ENCODE data around the gene CAMK2D. TPM values are rescaled to one million over a fixed set of nuclear protein-coding genes. Genes with fewer than 3 reads are reported as not detected.

CAMK2D gene
- total RNA-seq, 6 donors from 2014 or later = 41.0 to 75.8 (median 51.9) TPM

DNA sequence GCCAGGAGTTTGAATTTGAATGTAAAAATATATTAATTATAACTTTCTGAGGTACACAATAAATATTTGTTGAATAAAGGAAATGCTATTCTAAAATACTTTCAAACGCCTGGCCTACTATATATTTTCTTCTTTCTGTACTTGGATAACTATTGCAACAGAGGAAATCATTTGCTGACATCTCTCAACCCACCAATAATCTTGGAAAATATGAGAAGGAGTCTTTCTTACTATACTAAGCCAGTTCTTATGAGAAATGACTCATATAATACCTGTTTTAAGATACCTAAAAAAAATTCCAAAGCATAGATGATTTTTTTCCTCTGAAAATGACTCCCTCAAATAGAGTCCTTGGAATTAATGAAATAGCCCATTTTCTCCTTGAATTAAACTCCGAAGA is 64.1 kb downstream of the CAMK2D start:
- Histone ChIP-seq H3K4me3 (no peak overlapping the region), H3K4me1 (peaks cover 0 to 8% (median 6%) of the 10 kb centered on the region in 4 donors), H3K9me3 (no peaks in the 10 kb centered on the region), H3K27me3 (no peaks in the 10 kb centered on the region), H3K27ac (no peak overlapping the region), H3K36me3 (no peaks in the 10 kb centered on the region)
- TF ChIP-seq POLR2A (IDR thresholded peaks at IDR 0.05) (no peak), POLR2AphosphoS5 (IDR thresholded peaks at IDR 0.05) (no peak), EP300 (IDR thresholded peaks at IDR 0.05) (no peak)
- TF ChIP-seq, protein P1, sequence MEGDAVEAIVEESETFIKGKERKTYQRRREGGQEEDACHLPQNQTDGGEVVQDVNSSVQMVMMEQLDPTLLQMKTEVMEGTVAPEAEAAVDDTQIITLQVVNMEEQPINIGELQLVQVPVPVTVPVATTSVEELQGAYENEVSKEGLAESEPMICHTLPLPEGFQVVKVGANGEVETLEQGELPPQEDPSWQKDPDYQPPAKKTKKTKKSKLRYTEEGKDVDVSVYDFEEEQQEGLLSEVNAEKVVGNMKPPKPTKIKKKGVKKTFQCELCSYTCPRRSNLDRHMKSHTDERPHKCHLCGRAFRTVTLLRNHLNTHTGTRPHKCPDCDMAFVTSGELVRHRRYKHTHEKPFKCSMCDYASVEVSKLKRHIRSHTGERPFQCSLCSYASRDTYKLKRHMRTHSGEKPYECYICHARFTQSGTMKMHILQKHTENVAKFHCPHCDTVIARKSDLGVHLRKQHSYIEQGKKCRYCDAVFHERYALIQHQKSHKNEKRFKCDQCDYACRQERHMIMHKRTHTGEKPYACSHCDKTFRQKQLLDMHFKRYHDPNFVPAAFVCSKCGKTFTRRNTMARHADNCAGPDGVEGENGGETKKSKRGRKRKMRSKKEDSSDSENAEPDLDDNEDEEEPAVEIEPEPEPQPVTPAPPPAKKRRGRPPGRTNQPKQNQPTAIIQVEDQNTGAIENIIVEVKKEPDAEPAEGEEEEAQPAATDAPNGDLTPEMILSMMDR (IDR thresholded peaks at IDR 0.05) = no peak
- ATAC-seq (ENCODE audit: low FRiP score in 2 of 2) (no peak), DNase-seq (no peak)
- WGBS, 2 donors = 82 to 89% methylated on average over 2 of the region's 2 CpGs

DNA sequence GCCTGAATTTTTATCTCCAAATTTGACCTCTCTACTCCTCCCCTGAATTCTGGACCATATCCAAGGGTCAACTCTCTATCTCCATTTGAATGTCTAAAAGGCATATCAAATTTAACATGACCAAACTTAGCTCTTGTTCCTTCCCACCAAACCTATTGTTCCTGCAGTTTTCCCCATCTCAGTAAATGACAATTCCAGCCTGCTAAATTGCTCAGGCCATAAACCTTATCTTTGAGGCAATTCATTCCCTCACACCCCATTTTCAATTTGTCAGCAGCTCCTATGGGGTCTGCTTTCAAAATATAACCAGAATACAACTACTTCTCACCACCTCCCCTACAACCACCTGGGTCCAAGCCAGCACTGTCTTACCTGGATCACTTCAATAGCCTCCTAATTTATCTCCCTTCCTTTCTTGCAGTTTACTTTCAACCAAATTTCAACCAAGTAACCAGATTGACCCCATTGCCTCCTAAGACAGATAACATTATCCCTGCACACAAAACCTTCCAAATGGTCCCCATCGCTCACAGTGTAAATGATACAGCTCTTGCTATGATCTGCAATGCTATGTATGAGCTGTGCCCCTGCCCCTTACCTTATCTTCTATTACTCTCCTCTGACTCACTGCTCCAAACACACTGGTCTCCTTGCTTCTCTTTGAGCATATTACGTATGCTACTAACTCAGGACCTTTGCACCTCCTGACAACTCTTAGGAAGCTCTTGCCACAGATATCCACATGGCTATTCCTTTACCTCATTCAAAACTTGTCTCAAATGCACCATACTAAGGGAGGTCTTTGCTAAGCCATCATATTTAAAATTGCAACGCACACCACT is 66.0 kb downstream of the CAMK2D start:
- no peak for DNase-seq
- Histone ChIP-seq H3K27me3 (no peaks in the 10 kb centered on the region), H3K27ac (no peak overlapping the region), H3K4me3 (no peak overlapping the region), H3K4me1 (peaks cover 3 to 7% (median 5%) of the 10 kb centered on the region in 4 donors), H3K9me3 (no peaks in the 10 kb centered on the region), H3K36me3 (no peaks in the 10 kb centered on the region)
- TF ChIP-seq POLR2A (IDR thresholded peaks at IDR 0.05) (no peak), POLR2AphosphoS5 (IDR thresholded peaks at IDR 0.05) (no peak), EP300 (IDR thresholded peaks at IDR 0.05) (no peak)
- TF ChIP-seq, protein P1 (IDR thresholded peaks at IDR 0.05) = no peak
- ATAC-seq (ENCODE audit: low FRiP score in 2 of 2) = no peak
- 94 to 98% methylated on average over 3 of the region's 3 CpGs for WGBS, 2 donors

DNA sequence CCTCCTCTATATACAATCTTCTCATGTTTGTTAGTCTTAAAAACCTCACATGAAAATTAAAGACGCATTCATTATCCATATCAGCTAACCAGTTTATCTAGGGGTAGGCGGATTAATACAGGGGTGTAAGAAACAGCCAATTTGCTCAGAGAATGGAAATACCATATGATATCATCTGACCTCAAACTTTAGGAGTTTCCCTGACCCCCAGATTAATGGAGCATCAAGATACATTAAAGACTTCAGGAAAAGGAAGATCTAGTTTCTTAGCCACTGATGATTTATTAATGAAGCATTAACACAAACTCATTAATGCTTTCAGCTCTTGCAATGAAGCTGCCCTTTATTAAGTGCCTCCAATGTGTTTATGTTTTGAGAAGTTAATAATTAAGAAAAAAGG is 67.5 kb downstream of the CAMK2D start:
- Histone ChIP-seq H3K27ac (no peak overlapping the region), H3K36me3 (no peaks in the 10 kb centered on the region)
- 97 to 98% methylated on average over 2 of the region's 2 CpGs for WGBS, 2 donors

DNA sequence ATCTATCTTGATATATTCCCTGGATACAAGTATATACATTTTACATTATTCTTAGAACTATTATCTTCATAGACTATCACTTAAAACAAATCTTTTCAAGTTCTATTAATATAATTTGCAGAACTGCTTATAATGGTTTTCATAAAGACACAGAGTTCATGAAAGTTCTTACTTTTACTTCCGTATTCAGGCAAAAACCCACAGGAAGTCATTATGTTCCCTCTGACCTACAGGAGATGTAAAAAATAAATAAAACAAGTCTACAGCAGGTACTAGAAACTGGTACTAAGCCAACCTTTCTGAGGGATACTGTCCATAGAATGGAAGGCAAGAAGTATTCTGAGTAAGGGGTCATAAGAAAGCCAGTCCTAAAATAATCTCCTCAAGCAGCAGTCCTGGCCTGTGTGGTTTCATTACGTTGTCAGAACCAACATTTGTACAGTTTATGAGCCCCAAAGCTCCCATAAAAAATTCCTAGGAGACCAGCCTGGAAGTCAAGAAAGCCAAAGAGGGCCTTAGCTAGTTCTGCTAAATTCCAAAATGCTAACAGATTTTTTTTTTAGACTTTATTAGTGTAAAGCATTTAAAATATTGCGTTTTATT is 68.6 kb downstream of the CAMK2D start:
- Histone ChIP-seq H3K9me3 (no peaks in the 10 kb centered on the region), H3K36me3 (no peaks in the 10 kb centered on the region), H3K4me3 (no peak overlapping the region), H3K4me1 (peaks cover 0 to 7% (median 5%) of the 10 kb centered on the region in 4 donors), H3K27ac (no peak overlapping the region), H3K27me3 (no peaks in the 10 kb centered on the region)
- ATAC-seq (ENCODE audit: low FRiP score in 2 of 2) (no peak), DNase-seq (no peak)
- WGBS, 2 donors = 71 to 73% methylated on average over 3 of the region's 3 CpGs
- no peak for TF ChIP-seq EP300 (IDR thresholded peaks at IDR 0.05)
- TF ChIP-seq POLR2AphosphoS5 (IDR thresholded peaks at IDR 0.05) = no peak
- TF ChIP-seq, protein P1 (IDR thresholded peaks at IDR 0.05) = no peak
- TF ChIP-seq POLR2A (IDR thresholded peaks at IDR 0.05) = no peak

More for the DNA sequence above, 67.5 kb downstream of the CAMK2D start:
- no peak for DNase-seq
- Histone ChIP-seq H3K27me3 (no peaks in the 10 kb centered on the region), H3K4me1 (peaks cover 0 to 7% (median 5%) of the 10 kb centered on the region in 4 donors), H3K9me3 (no peaks in the 10 kb centered on the region), H3K4me3 (no peak overlapping the region)
- no peak for ATAC-seq (ENCODE audit: low FRiP score in 2 of 2)
- no peak for TF ChIP-seq POLR2A (IDR thresholded peaks at IDR 0.05)
- TF ChIP-seq POLR2AphosphoS5 (IDR thresholded peaks at IDR 0.05) = no peak
- TF ChIP-seq, protein P1 (IDR thresholded peaks at IDR 0.05) = no peak
- TF ChIP-seq EP300 (IDR thresholded peaks at IDR 0.05) = no peak
